Non-pigmented ciliary epithelial cell (primary cell): ENCODE results near the gene PHF5A.

Source experiments
- DNase-seq: peaks from one replicate; pipeline ENCODE4 v3.0.0-alpha.2; 2010; ENCODE audit warnings: low read depth

Gene PHF5A

GRCh38 chr22:41468381-41469217 lies at the start of gene PHF5A, which contains the start of gene ACO2:
Gene PHF5A (minus strand): TSS chr22:41468692. CDS start chr22:41468653, 39 bp downstream.
Gene ACO2 (plus strand): TSS chr22:41469117. CDS start chr22:41469147, 30 bp downstream.
- peak; percentile 93 for DNase-seq

- DNase-seq = no peak
Measured at GRCh38 chr22:41518048-41518347, 49.5 kb upstream of the PHF5A start.

- no peak for DNase-seq
Measured at GRCh38 chr22:41517172-41518047, 48.9 kb upstream of the PHF5A start.

GRCh38 chr22:41516462-41516861 lies 48.0 kb upstream of the PHF5A start:
- no peak for DNase-seq

- DNase-seq = no peak
Measured at GRCh38 chr22:41513391-41513790, 44.9 kb upstream of the PHF5A start.

GRCh38 chr22:41512421-41513194 lies 44.1 kb upstream of the PHF5A start:
- DNase-seq = peak; percentile 18

- DNase-seq = no peak
Measured at GRCh38 chr22:41511521-41511968, 43.1 kb upstream of the PHF5A start.

- DNase-seq = no peak
Measured at GRCh38 chr22:41508770-41509170, 40.3 kb upstream of the PHF5A start.

GRCh38 chr22:41507330-41508063 lies 39.0 kb upstream of the PHF5A start:
- no peak for DNase-seq

- DNase-seq = no peak
Measured at GRCh38 chr22:41505511-41506220, 37.2 kb upstream of the PHF5A start.

- no peak for DNase-seq
Measured at GRCh38 chr22:41504816-41505215, 36.3 kb upstream of the PHF5A start.

GRCh38 chr22:41504397-41504796 lies 35.9 kb upstream of the PHF5A start:
- DNase-seq = no peak

- no peak for DNase-seq
Measured at GRCh38 chr22:41501209-41501608, 32.7 kb upstream of the PHF5A start.

GRCh38 chr22:41500303-41500702 lies 31.8 kb upstream of the PHF5A start:
- no peak for DNase-seq

GRCh38 chr22:41499624-41500280 lies 31.3 kb upstream of the PHF5A start:
- no peak for DNase-seq

- no peak for DNase-seq
Measured at GRCh38 chr22:41498303-41498835, 29.9 kb upstream of the PHF5A start.

- DNase-seq = no peak
Measured at GRCh38 chr22:41491374-41492100, 23.0 kb upstream of the PHF5A start.

- no peak for DNase-seq
Measured at GRCh38 chr22:41488596-41489385, 20.3 kb upstream of the PHF5A start.

GRCh38 chr22:41488076-41488475 lies 19.6 kb upstream of the PHF5A start:
- DNase-seq = no peak
